IPS DF 6.9 (cell line): ENCODE data around the gene ACTG1.

ENCODE experiments used
- DNase-seq: peaks from one replicate; pipeline ENCODE4 v3.0.0-alpha.2; 2013; ENCODE audit warnings: low read depth, low spot score
- H3K27ac ChIP-seq: one replicate; pipeline ENCODE4 v1.5.1; 2013; ENCODE audit warnings: low read length, control low read depth
- H3K27me3 ChIP-seq: 2 replicates; pipeline ENCODE4 v1.6.1; 2013; ENCODE audit warnings: mild to moderate bottlenecking, low read length; ENCODE audit not compliant: control insufficient read depth, insufficient read depth
- H3K36me3 ChIP-seq: 2 replicates; pipeline ENCODE4 v1.6.1; 2013; ENCODE audit warnings: low read length; ENCODE audit not compliant: control insufficient read depth, insufficient read depth
- H3K4me1 ChIP-seq: 2 replicates; pipeline ENCODE4 v1.6.1; 2013; ENCODE audit warnings: low read length; ENCODE audit not compliant: control insufficient read depth, insufficient read depth
- H3K4me3 ChIP-seq: 2 replicates; pipeline ENCODE4 v1.5.1; 2013; ENCODE audit warnings: mild to moderate bottlenecking, low read length
- H3K9me3 ChIP-seq: 2 replicates; pipeline ENCODE4 v1.6.1; 2013; ENCODE audit warnings: low read length, inconsistent platforms; ENCODE audit not compliant: control insufficient read depth, insufficient read depth
- WGBS: extraction: QIAGEN DNeasy Blood & Tissue Kit; methylation state at CpG from one replicate; pipeline ENCODE4 v1.1.7; 2013; ENCODE audit warnings: mixed read lengths, missing lambda C conversion rate; ENCODE audit not compliant: insufficient read length, insufficient coverage; 5-methylcytosine and 5-hydroxymethylcytosine counted together

ACTG1 gene

GRCh38 chr17:81512562-81513371 lies at the start of gene ACTG1:
Gene ACTG1, minus strand, starts transcription at chr17:81512799. Its CDS starts 445 bp downstream, at chr17:81512354.
- peaks cover 7% of the 10 kb centered on the region for H3K4me1 ChIP-seq
- WGBS, result no CpG with 5 or more reads among the region's 111 CpGs
- H3K36me3 ChIP-seq, result peaks cover 24% of the 10 kb centered on the region
- no peak for DNase-seq
- no peaks in the 10 kb centered on the region for H3K9me3 ChIP-seq
- no peaks in the 10 kb centered on the region for H3K27me3 ChIP-seq
- H3K27ac ChIP-seq, result no peak within 1 kb of the TSS
- H3K4me3 ChIP-seq, result peak within 1 kb of the TSS; percentile 83

- DNase-seq, result no peak
- no peaks in the 10 kb centered on the region for H3K4me1 ChIP-seq
- H3K27me3 ChIP-seq, result no peaks in the 10 kb centered on the region
- WGBS, result no CpG with 5 or more reads among the region's 4 CpGs
- no peak overlapping the region for H3K27ac ChIP-seq
- no peaks in the 10 kb centered on the region for H3K9me3 ChIP-seq
- peaks cover 28% of the 10 kb centered on the region for H3K36me3 ChIP-seq
- H3K4me3 ChIP-seq, result no peak overlapping the region
Observed at GRCh38 chr17:81561494-81561885, 48.9 kb upstream of the ACTG1 start.

- Histone ChIP-seq H3K36me3 (peaks cover 11% of the 10 kb centered on the region), H3K4me3 (no peak overlapping the region), H3K9me3 (no peaks in the 10 kb centered on the region), H3K27ac (no peak overlapping the region), H3K4me1 (no peaks in the 10 kb centered on the region), H3K27me3 (no peaks in the 10 kb centered on the region)
- DNase-seq, result no peak
- WGBS, result no CpG with 5 or more reads among the region's 27 CpGs
Observed at GRCh38 chr17:81558941-81559806, 46.6 kb upstream of the ACTG1 start.

- peaks cover 11% of the 10 kb centered on the region for H3K36me3 ChIP-seq
- no peak overlapping the region for H3K4me3 ChIP-seq
- H3K9me3 ChIP-seq, result no peaks in the 10 kb centered on the region
- H3K27me3 ChIP-seq, result no peaks in the 10 kb centered on the region
- H3K4me1 ChIP-seq, result no peaks in the 10 kb centered on the region
- WGBS, result no CpG with 5 or more reads among the region's 12 CpGs
- H3K27ac ChIP-seq, result no peak overlapping the region
- no peak for DNase-seq
Observed at GRCh38 chr17:81558115-81558468, 45.5 kb upstream of the ACTG1 start.

GRCh38 chr17:81557276-81558114 lies 44.9 kb upstream of the ACTG1 start:
- no CpG with 5 or more reads among the region's 21 CpGs for WGBS
- Histone ChIP-seq H3K4me1 (no peaks in the 10 kb centered on the region), H3K36me3 (peaks cover 11% of the 10 kb centered on the region), H3K27me3 (no peaks in the 10 kb centered on the region), H3K4me3 (no peak overlapping the region), H3K9me3 (no peaks in the 10 kb centered on the region), H3K27ac (no peak overlapping the region)
- DNase-seq, result no peak

- Histone ChIP-seq H3K4me3 (no peak overlapping the region), H3K4me1 (no peaks in the 10 kb centered on the region), H3K36me3 (peaks cover 11% of the 10 kb centered on the region), H3K27me3 (no peaks in the 10 kb centered on the region), H3K27ac (no peak overlapping the region), H3K9me3 (no peaks in the 10 kb centered on the region)
- no peak for DNase-seq
- WGBS, result no CpG with 5 or more reads among the region's 6 CpGs
Observed at GRCh38 chr17:81556863-81557262, 44.3 kb upstream of the ACTG1 start.

- Histone ChIP-seq H3K4me3 (no peak overlapping the region), H3K36me3 (peaks cover 8% of the 10 kb centered on the region), H3K27me3 (no peaks in the 10 kb centered on the region), H3K9me3 (no peaks in the 10 kb centered on the region), H3K27ac (no peak overlapping the region), H3K4me1 (0 out of 2 replicates have a peak, but pooled peaks cover under 1% of the 10 kb centered on the region)
- no CpG with 5 or more reads among the region's 9 CpGs for WGBS
- DNase-seq, result no peak
Observed at GRCh38 chr17:81556175-81556691, 43.6 kb upstream of the ACTG1 start.

- no CpG with 5 or more reads among the region's 24 CpGs for WGBS
- no peaks in the 10 kb centered on the region for H3K9me3 ChIP-seq
- DNase-seq, result no peak
- H3K4me1 ChIP-seq, result 0 out of 2 replicates have a peak, but pooled peaks cover 2% of the 10 kb centered on the region
- H3K4me3 ChIP-seq, result no peak overlapping the region
- peaks cover 9% of the 10 kb centered on the region for H3K36me3 ChIP-seq
- no peak overlapping the region for H3K27ac ChIP-seq
- no peaks in the 10 kb centered on the region for H3K27me3 ChIP-seq
Observed at GRCh38 chr17:81553616-81554181, 41.1 kb upstream of the ACTG1 start.

- H3K36me3 ChIP-seq, result peaks cover 7% of the 10 kb centered on the region
- WGBS, result no CpG with 5 or more reads among the region's 19 CpGs
- no peak for DNase-seq
- no peaks in the 10 kb centered on the region for H3K27me3 ChIP-seq
- no peak overlapping the region for H3K27ac ChIP-seq
- no peaks in the 10 kb centered on the region for H3K9me3 ChIP-seq
- peak overlapping the region; percentile 95; the same call in 1 of the 2 replicates for H3K4me3 ChIP-seq
- H3K4me1 ChIP-seq, result 0 out of 2 replicates have a peak, but pooled peaks cover 2% of the 10 kb centered on the region
Observed at GRCh38 chr17:81553018-81553615, 40.5 kb upstream of the ACTG1 start.
